ENCODE data around the gene MRPL41.

DNA sequence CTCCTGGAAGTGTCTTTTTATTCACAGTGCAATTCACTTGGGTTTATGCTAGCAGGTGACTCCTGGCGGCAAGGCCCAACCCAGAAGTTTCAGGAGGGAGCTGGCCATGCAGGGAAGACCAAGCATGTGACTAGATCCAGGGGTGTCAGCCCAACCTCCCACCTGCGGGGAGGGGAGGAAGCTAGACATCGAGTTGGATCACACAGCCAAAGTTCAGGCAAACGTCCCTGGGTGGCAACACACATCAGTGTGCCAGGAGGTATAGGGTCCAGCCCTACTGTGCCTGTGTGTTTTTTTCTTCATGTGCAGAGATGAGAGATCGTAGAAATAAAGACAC, 26.7 kb upstream of the MRPL41 start:
- TF ChIP-seq POLR2A (IDR thresholded peaks at IDR 0.05) (no peak), POLR2AphosphoS5 (IDR thresholded peaks at IDR 0.05) (no peak)

Measured in suprapubic skin (tissue), 4 donors.